Thyroid gland (tissue), 4 donors: Measurements from ENCODE around the gene FGF7. TPM values are rescaled to one million over a fixed set of nuclear protein-coding genes. Genes with fewer than 3 reads are reported as not detected.

Experiments used
- total RNA-seq, 4 donors: library from RNA; depleted of rRNA; stranded (reverse); fragments of >200 nt; gene quantifications; one replicate each; pipeline ENCODE4 v1.2.3, GENCODE V29; 2016

FGF7 gene
- total RNA-seq, 4 donors from 2014 or later: 31.3 to 111 (median 52.4) TPM

Other genes starting within 250 kb of the FGF7 start
- gene FAM227B, start 197.6 kb downstream of the FGF7 start, total RNA-seq: 10 to 100 TPM; 13.3 to 16.7 (median 15.2) TPM
- 10 to 100 TPM; 16.2 to 36.0 (median 27.8) TPM for gene DTWD1, start 197.8 kb downstream of the FGF7 start, total RNA-seq